Measurements from ENCODE around the gene LRRC52.
A peak's percentile ranks its signal among the peaks of the same experiment; 100 is the strongest.
"Not testable (repeated sequence)": the region's sequence is repeated elsewhere in the genome, so short reads cannot be mapped to it uniquely, and the experiment has no call there.

The LRRC52 gene

GRCh38 chr1:165580931-165581871 is 37.4 kb downstream of the LRRC52 start:
- DNase-seq (ENCODE audit: low read depth, low spot score): no peak

GRCh38 chr1:165581926-165582325 is 38.1 kb downstream of the LRRC52 start:
- DNase-seq (ENCODE audit: low read depth, low spot score): no peak

- DNase-seq (ENCODE audit: low read depth, low spot score): no peak
Observed at GRCh38 chr1:165586398-165586797, 42.6 kb downstream of the LRRC52 start.

GRCh38 chr1:165591391-165591790 is 47.6 kb downstream of the LRRC52 start:
- not testable (repeated sequence) for DNase-seq (ENCODE audit: low read depth, low spot score)

GRCh38 chr1:165592945-165593823 is 49.4 kb downstream of the LRRC52 start:
- peak; percentile 47 for DNase-seq (ENCODE audit: low read depth, low spot score)

- DNase-seq (ENCODE audit: low read depth, low spot score): no peak
Observed at GRCh38 chr1:165595246-165595938, 51.6 kb downstream of the LRRC52 start.

GRCh38 chr1:165597883-165598675 is 54.3 kb downstream of the LRRC52 start:
- peak; percentile 88 for DNase-seq (ENCODE audit: low read depth, low spot score)

DNA sequence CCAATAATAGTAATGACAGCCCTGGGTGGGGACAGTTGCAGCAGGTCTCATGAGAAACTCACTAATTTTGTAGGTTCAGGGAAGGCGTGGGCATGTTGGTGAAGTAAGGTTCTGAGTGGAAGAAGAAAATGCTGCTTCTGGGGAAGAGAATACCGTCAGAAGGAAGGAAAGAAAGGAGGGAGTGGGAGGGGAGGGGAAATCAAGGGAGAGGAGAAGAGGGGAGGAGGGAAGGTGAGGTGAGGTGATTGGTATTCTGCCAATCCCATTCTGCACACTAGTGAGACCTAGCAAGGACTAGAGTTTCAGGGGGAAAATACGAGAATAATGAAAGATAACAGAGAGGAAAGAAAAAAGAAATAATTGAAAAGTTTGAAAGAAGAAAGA is 54.9 kb downstream of the LRRC52 start:
- DNase-seq (ENCODE audit: low read depth, low spot score): no peak

GRCh38 chr1:165600793-165601192 is 57.0 kb downstream of the LRRC52 start:
- no peak for DNase-seq (ENCODE audit: low read depth, low spot score)

- DNase-seq (ENCODE audit: low read depth, low spot score): no peak
Observed at GRCh38 chr1:165603810-165604209, 60.0 kb downstream of the LRRC52 start.

DNA sequence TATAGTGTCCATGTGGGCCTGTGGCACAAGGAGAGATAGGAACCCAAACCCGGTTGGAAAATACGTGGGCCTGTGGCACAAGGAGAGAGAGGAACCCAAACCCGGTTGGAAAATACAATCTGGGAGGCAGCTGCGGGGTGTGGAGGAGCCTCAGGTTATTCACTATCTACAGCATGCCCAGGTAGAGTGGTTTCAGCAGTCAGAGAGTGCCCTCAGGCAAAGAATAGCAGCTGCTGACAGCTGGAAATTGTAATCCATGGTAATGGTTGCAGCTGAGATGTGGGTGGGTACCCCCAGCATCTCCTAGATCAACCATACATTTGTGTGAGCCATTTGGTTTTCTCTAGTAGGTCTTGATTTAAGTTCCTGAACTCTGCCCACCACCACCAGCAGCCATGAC is 61.4 kb downstream of the LRRC52 start:
- no peak for DNase-seq (ENCODE audit: low read depth, low spot score)

GRCh38 chr1:165606676-165607075 is 62.9 kb downstream of the LRRC52 start:
- not testable (repeated sequence) for DNase-seq (ENCODE audit: low read depth, low spot score)

- DNase-seq (ENCODE audit: low read depth, low spot score): no peak
Observed at GRCh38 chr1:165610866-165611265, 67.1 kb downstream of the LRRC52 start.

DNA sequence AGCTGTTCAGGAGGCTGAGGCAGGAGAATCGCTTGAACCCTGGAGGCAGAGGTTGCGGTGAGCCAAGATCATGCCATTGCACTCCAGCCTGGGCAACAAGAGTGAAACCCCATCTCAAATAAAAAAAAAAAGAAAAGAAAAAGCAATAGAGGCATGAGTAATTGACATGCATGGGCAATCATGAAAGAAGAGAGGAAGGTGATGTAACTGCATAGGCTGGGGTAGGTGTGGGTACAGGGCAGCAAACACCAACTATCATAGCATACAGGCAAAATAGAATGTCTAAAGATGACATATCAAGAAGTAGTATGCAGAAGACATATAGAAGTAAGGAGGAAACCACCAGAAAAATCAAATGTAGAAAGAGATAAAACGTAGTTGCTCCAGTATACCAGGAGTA is 68.3 kb downstream of the LRRC52 start:
- no peak for DNase-seq (ENCODE audit: low read depth, low spot score)

Measured in activated naive CD8-positive, alpha-beta T cell treated with anti-CD3 and anti-CD28 coated beads, Interleukin-2, amount 50 U/mL, for 16 hours (primary cell).